GM12891 (cell line): ENCODE data around the gene SH3TC1. TPM values are rescaled to one million over a fixed set of nuclear protein-coding genes. Genes with fewer than 3 reads are reported as not detected.
A peak's percentile ranks its signal among the peaks of the same experiment; 100 is the strongest.

ENCODE experiments used
- DNase-seq: peaks from one replicate; pipeline ENCODE4 v3.0.0; 2011; ENCODE audit warnings: low spot score; ENCODE audit not compliant: insufficient read length
- FAIRE-seq: peaks from 2 replicates; lab custom pipeline; 2011; peaks lifted over from hg19 to GRCh38; lab: Jason Lieb, UNC
- PAX5 ChIP-seq: IDR thresholded peaks from 2 replicates; pipeline ENCODE4 v1.6.1; 2011; ENCODE audit warnings: low read length, moderate library complexity, mild to moderate bottlenecking; ENCODE audit not compliant: insufficient read depth, severe bottlenecking
- POLR2A ChIP-seq: IDR thresholded peaks from 2 replicates; pipeline ENCODE4 v1.6.1; 2011; ENCODE audit warnings: low read depth, low read length, control low read depth
- POLR2AphosphoS5 ChIP-seq: IDR thresholded peaks from 2 replicates; pipeline ENCODE4 v1.6.1; 2011; ENCODE audit warnings: low read depth, low read length, control low read depth
- POU2F2 ChIP-seq: IDR thresholded peaks from 2 replicates; pipeline ENCODE4 v1.6.1; 2011; ENCODE audit warnings: low read depth, mild to moderate bottlenecking, control low read depth, low read length, moderate library complexity
- SPI1 ChIP-seq: IDR thresholded peaks from 2 replicates; pipeline ENCODE4 v1.6.1; 2011; ENCODE audit warnings: low read depth, low read length, control low read depth
- TAF1 ChIP-seq: IDR thresholded peaks from 2 replicates; pipeline ENCODE4 v1.6.1; 2011; ENCODE audit warnings: low read depth, low read length, control low read depth
- polyA plus RNA-seq: library from polyadenylated mRNA; unstranded; fragments of >200 nt; gene quantifications from one replicate; pipeline ENCODE4 v1.2.1, GENCODE V29; 2012; ENCODE audit warnings: low read depth, missing spikeins, inconsistent platforms; ENCODE audit not compliant: missing spikeins

Gene SH3TC1
- polyA plus RNA-seq: 18.5 TPM

- DNase-seq: peak; percentile 89
- FAIRE-seq: peak; percentile 99
These were observed at the start of gene SH3TC1 for GRCh38 chr4:8198906-8199593. Gene SH3TC1, plus strand, starts transcription at chr4:8199290. Its CDS starts 5,905 bp downstream, at chr4:8205195.

GRCh38 chr4:8149664-8150063, 49.4 kb upstream of the SH3TC1 start:
- TF ChIP-seq SPI1 (no peak), TAF1 (no peak), POLR2A (no peak), POU2F2 (no peak), PAX5 (no peak), POLR2AphosphoS5 (no peak)
- no peak for FAIRE-seq
- DNase-seq: no peak

More at GRCh38 chr4:8198906-8199593, at the start of gene SH3TC1:
- TF ChIP-seq POU2F2 (peak; percentile 98), POLR2A (peak; percentile 63; the same call in 1 of the 2 replicates), TAF1 (no peak), POLR2AphosphoS5 (peak; percentile 74), SPI1 (peak; percentile 79), PAX5 (peak; percentile 91)

GRCh38 chr4:8150152-8151090, 48.7 kb upstream of the SH3TC1 start:
- DNase-seq: no peak
- TF ChIP-seq SPI1 (no peak), TAF1 (no peak), POU2F2 (no peak), POLR2A (no peak), PAX5 (no peak), POLR2AphosphoS5 (no peak)
- FAIRE-seq: no peak

GRCh38 chr4:8151165-8151650, 47.9 kb upstream of the SH3TC1 start:
- no peak for FAIRE-seq

GRCh38 chr4:8152090-8152864, 46.8 kb upstream of the SH3TC1 start:
- no peak for DNase-seq
- TF ChIP-seq SPI1 (no peak), POLR2AphosphoS5 (no peak), PAX5 (no peak), POLR2A (no peak)
- FAIRE-seq: no peak

More at GRCh38 chr4:8151165-8151650, 47.9 kb upstream of the SH3TC1 start:
- TF ChIP-seq POLR2A (no peak), SPI1 (no peak), POU2F2 (no peak), PAX5 (no peak), TAF1 (no peak), POLR2AphosphoS5 (no peak)
- DNase-seq: no peak

GRCh38 chr4:8152865-8153257, 46.2 kb upstream of the SH3TC1 start:
- DNase-seq (no peak), FAIRE-seq (no peak)
- no peak for TF ChIP-seq TAF1
- no peak for TF ChIP-seq POU2F2
- no peak for TF ChIP-seq POLR2AphosphoS5
- TF ChIP-seq SPI1: no peak
- TF ChIP-seq PAX5: no peak
- no peak for TF ChIP-seq POLR2A

GRCh38 chr4:8153441-8153840, 45.6 kb upstream of the SH3TC1 start:
- DNase-seq (no peak), FAIRE-seq (no peak)
- no peak for TF ChIP-seq TAF1
- no peak for TF ChIP-seq POU2F2

DNA sequence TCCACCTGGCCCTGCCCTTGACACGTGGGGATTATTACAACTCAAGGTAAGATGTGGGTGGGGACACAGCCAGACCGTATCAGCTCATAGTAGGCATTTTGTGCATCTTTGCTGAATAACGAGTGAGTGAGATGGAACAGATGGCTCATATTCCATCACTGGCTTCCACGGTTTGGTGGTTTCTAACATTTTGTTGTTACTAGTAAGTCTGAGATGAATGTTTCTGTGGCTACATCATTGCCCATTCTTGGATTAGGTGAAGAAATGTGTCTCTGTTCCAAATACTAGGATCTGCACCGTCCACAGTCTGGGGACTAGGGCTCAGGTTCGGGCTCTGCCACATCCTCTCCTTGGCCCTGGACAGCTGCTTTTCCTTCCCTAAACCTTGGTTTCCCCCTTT, 44.0 kb upstream of the SH3TC1 start:
- no peak for FAIRE-seq

More for the DNA sequence above, 44.0 kb upstream of the SH3TC1 start:
- no peak for TF ChIP-seq POLR2AphosphoS5
- no peak for TF ChIP-seq SPI1
- TF ChIP-seq PAX5: no peak
- no peak for TF ChIP-seq POU2F2
- TF ChIP-seq TAF1: no peak
- TF ChIP-seq POLR2A: no peak
- DNase-seq: no peak
